ENCODE measurements around the gene NUPR1.
"Not testable (repeated sequence)": the region's sequence is repeated elsewhere in the genome, so short reads cannot be mapped to it uniquely, and the experiment has no call there.

NUPR1 gene

GRCh38 chr16:28554634-28555423 is 16.1 kb upstream of the NUPR1 start:
- peak; percentile 13 for DNase-seq

DNA sequence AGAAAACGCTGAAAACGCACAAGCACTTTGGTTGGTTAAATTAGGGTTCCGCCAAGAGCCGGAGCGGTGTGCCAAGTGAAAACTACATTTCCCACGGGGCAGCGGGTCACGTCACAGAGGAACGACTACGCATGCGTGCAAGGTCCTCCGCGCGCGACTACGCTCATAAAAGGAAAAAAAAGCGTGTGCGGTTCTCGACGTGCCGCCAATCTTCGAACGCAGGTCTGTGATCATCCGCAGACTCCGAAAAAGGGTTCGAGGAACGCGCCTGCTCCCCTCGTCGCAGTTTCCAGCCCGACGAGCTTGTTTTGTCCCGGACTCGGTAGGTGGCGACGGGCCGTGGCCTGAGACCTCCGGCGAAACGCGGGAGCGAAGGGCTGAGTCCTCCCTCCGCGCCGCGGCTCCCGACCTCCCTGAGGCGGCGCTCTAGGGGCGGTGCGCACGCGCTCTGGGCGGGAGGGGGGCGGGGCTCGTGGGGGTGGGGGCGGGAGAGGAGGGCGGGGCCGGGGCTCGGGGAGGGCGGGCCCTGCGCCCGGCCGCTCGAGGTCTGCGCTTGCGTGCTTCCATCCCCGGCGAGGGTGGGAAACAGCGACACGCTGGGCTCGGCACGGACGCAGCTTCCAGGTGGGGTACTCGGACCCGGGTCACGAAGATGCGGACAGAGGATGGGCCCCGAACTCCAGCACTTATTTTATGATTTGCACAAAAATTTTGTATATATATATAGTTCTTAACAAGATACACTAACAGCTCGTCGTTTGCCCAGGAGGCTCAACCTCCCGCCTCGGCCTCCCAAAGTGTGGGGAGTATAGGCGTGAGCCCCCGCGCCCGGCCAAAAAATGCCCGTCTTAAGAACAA is 15.2 kb upstream of the NUPR1 start, which contains the start of gene SGF29:
Gene SGF29, plus strand, starts transcription at position 145 of the 858 bp plus-strand sequence. CDS start 27,150 bp downstream, outside the sequence.
- DNase-seq: peak; percentile 95

DNA sequence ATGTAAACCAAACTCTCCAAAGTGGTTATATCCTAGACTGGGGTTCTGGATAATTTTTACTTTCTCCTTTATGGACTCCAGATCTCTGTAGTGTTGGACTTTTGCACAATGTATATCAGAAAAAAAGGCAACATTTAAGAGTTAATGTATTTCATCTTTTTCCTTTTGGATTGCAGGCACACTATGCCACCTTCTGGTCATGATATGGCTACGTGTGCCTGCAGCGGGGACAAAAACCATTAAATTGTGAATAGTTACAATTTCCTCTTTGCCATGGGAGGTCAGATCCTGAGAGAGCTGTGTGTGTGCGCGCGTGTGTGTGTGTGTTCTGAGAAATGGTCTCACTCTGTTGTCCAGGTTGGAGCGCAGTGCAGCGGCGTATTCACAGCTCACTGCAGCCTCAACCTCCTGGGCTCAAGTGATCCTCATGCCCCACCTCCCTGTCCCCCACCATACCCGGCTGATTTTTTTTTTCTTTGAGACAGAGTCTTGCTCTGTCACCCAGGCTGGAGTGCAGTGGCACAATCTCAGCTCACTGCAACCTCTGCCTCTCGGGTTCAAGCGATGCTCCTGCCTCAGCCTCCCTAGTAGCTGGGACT is 10.6 kb upstream of the NUPR1 start:
- DNase-seq: peak; percentile 63

DNA sequence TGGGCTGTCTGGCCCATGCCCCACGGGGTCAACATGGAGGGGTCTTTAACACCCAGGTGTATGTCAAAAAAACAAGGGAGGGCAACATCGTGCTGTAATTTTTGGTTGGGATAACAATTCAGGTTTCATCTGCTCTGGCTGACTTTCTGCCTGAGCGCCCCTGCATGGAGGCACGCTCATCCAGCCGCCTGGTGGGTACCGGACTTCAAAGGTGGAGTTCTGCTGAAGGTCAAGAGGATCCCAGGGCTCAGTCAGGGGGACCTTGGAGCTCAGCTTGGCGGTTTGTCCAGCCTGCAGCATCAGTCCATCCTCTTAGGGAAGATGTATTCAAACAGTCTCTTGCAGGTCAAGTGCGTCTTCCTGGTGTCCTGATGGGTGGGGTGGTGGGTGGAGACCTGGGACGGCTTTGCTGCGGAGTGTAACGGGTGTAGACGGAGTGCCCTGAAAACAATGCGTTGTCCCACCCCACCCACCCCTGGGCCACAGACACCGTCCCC is 9.6 kb upstream of the NUPR1 start:
- no peak for DNase-seq

GRCh38 chr16:28546626-28547025 is 7.9 kb upstream of the NUPR1 start:
- DNase-seq: no peak

DNA sequence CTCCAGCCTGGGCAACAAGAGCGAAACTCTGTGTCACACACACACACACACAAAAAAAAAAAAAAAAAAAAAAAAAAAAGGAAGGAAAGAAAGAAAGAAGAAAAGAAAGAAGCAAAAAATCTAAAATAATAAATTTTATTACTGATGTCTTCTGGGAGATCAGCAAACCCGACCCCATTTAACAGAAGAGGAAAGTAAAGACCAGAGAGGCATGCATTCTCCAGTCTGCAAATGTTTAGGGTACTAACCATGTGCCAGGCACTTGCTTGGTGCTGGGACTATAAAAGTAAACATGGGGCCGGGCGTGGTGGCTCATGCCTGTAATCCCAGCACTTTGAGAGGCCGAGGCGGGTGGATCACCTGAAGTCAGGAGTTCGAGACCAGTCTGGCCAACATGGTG is 7.2 kb upstream of the NUPR1 start:
- DNase-seq: not testable (repeated sequence)

DNA sequence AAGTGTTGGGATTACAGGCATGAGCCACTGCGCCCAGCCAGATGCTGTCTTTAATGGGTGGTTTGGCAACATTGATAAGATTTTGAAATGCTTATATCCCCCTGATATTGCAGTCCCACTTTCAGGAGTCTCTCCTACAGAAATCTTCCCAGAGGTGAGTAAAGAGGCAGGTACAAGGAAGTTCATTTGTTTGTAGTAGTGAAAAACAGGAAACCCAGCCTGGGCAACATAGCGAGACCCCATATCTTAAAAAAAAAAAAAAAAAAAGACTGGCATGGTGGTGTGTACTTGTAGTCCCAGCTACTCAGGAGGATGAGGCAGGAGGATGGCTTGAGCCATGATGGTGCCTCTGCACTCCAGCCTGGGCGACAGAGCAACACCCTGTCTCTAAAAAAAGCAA is 6.2 kb upstream of the NUPR1 start:
- DNase-seq: no peak

GRCh38 chr16:28543072-28543471 is 4.3 kb upstream of the NUPR1 start:
- DNase-seq: peak; percentile 27

DNA sequence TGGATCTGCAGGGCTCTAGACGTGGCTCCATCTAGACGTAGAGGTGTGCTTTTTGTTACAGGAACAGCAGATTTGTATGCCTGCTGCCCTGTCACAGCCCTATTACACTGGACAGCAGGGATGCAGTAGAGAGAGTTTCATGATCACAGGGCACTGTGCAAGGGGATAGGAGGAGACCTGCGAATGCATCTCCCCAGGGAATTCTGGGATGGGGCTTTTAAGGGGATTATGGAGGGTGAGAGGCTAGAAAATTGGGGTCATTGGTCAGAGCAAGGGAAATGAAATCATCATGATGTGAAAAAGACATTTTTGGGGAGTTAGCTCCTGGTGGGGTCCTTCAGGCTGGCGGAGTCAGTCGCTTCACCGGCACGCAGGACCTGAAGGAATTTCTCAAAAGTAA is 3.9 kb upstream of the NUPR1 start:
- no peak for DNase-seq

- no peak for DNase-seq
Observed at GRCh38 chr16:28540346-28540745, 1.6 kb upstream of the NUPR1 start.

DNA sequence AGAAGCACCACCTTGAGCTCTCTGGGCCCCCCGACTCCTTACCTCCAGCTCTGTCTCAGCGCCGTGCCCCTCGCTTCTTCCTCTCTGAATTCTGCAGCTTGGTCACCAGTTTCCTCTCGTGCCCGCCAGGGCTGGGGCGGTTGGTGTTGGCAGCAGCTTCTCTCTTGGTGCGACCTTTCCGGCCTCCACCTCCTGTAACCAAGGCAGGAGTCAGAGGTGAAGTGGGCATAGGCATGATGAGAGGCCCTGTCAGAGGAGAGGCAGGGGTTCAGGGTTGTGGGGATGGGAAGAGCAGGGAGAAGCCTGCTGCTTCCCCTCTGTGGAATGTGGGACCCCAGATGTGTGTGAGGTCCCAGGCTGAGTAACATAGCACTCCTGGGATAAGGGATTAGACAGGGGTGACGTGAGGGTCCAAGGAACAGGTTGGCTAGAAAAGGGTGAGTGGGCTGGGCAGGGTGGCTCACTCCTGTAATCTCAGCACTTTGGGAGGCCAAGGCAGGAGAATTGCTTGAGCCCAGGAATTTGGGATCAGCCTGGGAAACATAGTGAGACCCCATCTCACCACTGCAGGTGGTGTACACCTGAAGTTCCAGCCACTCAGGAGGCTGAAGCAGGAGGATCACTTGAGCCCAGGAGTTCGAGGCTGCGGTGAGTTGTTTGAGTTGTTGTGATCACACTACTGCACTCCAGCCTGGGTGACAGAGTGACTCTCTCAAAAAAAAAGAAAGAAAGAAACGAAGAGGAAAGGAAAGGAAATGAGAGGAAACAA is 626 bp downstream of the NUPR1 start:
- DNase-seq: no peak

DNA sequence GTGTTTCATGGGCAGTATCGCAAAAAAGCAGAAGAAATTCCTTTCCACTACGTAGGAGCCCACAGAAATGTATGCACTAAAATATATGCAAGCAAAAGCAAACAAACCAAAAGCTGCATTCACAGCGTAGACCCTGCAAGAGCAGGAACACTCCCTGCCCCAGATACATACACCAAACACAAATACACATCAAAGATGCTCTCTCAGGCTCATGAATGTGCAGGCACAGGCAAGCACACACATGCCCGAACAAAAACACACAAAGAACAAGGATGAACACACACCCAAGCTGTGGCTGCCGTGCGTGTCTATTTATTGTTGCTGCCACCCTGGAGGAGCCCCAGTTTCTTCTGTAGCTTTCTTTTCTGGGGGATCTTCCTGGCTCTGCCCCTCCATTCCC is 1.7 kb downstream of the NUPR1 start:
- DNase-seq: no peak

GRCh38 chr16:28534542-28535373 is 4.0 kb downstream of the NUPR1 start:
- peak; percentile 54 for DNase-seq

- no peak for DNase-seq
Observed at GRCh38 chr16:28532940-28533647, 5.7 kb downstream of the NUPR1 start.

GRCh38 chr16:28531777-28532744 is 6.7 kb downstream of the NUPR1 start:
- DNase-seq: no peak

GRCh38 chr16:28529124-28529523 is 9.7 kb downstream of the NUPR1 start:
- DNase-seq: no peak

GRCh38 chr16:28528463-28528867 is 10.3 kb downstream of the NUPR1 start:
- DNase-seq: no peak

DNA sequence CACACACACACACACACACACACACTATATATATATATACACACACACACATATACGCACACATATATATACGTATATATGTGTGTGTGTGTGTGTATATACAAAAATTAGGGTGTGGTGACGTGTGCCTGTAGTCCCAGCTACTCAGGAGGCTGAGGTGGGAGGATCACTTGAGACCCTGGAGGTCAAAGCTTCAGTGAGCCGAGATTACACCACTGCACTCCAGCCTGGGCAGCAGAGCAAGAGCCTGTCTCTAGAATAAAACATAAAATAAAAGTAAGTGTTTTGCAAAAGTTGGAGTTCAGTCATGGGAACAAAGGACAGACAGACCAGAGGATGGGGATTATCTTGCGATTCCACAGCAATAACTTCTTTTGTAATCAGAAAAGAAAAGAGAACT is 10.8 kb downstream of the NUPR1 start:
- no peak for DNase-seq

GRCh38 chr16:28527100-28527785 is 11.5 kb downstream of the NUPR1 start:
- not testable (repeated sequence) for DNase-seq
